ENCODE data around the gene DPYSL5.

DPYSL5 gene

DNA sequence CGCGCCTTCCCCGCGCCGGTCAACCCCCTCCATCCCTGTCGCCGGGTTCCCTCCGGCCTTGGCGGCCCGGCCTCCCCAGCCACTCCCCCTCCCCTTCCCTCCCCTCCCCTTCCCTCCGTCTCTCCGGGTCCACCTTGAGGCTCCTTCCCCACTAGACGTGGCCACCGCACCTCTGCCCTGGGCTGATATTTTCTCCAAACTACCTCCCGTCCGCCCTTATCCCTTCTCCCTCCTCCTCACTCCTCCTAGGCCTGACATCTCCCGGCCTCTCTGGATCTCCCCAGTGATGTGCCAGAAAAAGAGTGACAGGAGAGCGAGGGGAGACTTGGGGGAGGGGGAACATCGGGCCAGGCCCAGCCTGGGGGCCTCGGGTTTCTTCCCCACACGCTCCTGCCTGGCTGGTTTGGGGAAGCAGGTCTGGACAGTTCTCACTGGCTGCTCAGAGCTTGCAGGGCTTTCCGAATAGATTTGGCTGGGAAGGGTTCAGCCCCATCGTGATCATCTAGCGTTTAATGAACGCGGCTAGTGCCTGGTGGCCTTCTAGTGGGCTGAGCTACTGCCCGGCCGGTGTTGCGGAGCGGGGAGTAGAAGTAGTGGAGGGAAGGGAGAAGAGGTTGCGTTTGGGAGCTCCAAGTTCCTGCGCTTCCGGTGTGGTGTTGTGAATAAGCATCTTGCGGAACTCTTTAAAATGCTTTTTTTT lies 123.1 kb downstream of the DPYSL5 start:
- no peak for DNase-seq

DNA sequence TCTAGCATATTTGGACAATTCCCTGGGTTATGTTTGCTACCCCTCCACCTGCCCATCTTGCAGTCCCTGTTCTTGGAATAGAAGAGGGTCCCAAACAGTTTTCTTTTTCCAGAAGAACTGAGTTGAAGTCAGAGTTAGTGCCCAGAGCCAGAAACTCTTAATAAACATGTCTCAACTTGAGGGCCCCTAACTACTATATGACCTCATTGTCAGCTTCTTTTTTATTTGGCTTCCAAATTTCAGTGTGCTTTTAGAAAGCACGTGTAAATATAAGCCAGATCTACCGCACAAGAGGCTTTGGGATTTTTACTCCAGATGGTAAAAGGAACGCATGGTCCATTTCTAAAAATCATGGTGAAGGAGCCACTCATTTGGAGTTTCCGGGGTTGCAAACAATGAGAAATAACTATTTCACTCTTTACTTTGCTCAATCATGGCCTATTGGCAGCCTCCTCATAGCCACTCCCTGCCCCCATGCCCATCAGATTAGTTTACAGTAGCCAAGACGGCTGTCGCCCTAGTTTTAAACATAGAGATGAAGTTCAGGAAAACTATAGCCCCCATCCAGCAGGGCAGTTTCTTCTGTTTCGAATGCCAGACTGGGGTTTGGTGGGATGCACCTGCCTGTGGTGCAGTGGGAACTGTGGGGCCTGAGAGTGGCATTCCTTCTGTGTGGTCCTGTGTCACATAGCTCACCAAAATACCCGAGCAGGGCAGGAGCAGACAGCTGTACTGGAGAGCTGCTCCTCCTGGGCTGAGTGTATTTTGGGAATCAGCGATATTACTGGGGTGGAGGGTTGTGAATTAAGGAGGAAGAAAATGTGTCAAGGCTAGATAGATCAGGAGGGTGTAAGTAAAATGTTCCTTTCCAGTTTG lies 124.2 kb downstream of the DPYSL5 start:
- DNase-seq, result no peak

DNA sequence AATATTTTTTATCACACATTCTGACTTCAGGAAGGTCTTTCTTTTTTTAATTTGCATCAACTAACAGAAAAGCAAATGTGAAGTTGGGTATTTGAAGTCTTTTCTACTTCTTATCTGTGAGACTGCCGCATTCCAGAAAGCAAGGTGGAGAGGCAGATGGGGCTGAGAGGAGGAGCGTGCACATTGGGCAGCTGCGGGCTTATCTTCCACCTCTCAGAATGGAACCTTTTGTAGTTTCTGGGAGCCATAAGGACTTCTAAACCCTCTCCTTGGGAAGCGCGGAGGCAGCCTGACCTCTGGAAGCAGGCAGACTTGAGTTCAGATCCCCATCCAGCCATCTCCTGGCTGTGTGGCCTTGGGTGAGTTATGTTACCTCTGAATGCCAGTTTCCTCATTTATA lies 126.4 kb downstream of the DPYSL5 start:
- DNase-seq, result no peak

DNA sequence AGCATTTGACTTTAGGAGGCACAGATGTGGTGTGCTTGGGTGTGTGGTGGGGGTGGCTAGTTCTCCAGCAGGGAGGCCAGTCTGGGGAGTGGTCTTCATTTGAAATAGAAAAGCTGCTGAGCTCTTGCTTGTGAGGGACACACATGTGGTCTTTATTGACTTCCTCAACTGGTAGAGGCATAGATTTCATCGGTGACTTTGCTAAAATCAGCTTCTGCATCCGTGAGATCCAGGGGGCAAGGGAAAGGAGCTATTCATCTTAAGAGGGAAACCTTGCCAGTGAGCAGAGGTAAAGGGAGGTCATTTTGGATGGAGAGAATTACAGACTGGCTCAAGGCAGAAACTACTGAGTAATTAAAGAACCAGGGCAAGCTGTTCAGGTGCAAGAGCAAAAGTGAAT lies 127.2 kb downstream of the DPYSL5 start:
- no peak for DNase-seq

DNA sequence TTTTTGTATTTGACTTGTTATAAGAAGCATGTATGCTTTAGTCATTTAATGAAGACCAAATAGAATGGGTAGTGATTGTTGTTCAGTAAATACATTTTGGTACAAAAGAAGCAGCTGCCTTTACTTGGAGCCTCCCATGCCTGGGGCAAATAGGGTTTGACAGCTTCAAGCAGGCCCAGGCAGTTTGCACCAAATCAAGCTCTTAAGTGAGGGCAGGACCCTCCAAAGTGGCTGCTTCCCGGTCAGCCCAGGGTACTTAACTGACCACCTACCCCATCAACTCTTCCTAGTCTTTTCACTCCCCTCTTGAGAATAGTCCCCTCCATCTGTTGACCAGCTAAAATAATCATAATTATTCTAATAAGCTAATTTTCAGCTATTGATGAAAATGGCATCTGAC lies 127.7 kb downstream of the DPYSL5 start:
- DNase-seq, result no peak

DNA sequence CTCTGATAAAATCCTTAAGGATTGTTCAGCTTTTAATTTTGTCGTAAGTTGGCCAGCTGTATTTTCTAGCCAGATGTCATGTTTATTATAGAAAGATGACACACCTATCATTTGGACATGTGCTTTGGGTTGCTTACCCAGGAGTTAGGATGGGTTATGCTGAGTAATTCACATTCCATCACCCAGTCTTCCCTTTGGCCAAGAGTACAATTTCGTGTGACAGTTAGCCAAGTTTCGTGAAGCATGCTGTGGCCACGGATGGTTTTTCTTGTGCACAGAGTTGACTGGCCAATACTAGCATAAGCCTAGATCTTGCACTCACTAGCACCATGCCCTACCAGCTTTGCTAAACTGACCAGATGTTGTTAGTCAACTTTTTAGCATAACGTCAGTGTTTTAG lies 128.3 kb downstream of the DPYSL5 start:
- no peak for DNase-seq

DNA sequence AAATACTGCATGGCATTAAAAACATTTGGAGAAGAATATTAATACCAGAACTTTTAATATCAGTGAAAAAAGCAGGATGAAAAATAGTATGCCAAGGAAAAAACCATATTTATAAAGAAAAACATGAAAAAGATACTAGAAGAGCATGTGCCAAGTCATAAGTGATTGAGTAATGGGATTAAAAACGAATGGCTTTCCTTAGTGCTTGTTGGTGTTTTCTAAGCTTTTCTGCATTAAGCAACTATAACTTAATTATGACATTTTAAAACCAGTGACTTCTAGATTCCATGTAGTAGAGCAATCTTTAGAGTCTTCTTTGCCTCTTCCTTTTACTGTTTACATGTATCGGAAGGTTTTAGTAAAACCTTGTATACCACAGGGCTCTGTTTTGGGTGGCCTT lies 129.1 kb downstream of the DPYSL5 start:
- DNase-seq, result no peak

DNA sequence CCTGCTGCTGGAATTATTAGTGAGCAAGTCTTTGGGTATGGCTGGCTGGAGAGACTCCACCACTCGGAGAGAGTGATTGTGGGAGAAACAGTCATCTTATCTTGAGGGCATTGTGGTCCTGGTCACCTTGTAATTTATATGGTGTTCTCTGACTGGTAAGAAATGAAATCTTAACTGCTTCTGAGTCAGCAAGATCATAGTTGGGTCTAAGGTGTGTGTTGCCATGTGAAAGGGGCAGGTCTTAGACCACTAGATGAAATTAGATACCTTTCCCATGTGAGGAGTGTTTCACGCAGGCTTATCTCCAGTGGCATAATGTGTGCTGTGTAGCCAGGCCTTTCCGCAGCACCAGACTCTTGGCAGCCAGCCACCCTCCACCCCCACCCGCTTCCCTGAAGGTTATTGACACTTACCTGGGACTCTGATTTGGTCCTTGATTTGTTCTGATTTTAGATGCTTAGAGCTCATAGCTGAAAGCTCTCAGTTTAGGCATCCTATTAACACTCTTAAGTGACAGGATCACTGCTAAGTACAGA lies 130.2 kb downstream of the DPYSL5 start:
- DNase-seq, result no peak

DNA sequence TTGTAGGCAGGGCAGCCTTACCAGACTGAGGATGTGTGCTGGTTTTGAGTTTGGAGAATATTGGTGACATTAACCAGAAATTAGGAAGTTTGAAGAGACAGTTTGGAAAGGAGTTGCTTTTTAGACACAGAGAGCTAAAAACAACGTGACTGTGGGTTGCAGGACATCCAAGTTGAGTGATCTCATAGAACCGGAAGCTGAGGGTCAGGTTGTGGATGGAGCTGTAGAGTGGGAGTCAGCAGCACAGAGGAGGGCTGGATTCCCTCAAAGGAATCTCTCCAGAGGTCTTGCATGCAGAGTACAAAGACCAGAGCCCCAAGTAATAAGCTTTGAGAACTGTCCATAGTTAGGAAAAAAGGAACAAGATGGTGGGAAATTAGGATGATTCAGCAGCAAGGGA lies 131.8 kb downstream of the DPYSL5 start:
- DNase-seq, result no peak

DNA sequence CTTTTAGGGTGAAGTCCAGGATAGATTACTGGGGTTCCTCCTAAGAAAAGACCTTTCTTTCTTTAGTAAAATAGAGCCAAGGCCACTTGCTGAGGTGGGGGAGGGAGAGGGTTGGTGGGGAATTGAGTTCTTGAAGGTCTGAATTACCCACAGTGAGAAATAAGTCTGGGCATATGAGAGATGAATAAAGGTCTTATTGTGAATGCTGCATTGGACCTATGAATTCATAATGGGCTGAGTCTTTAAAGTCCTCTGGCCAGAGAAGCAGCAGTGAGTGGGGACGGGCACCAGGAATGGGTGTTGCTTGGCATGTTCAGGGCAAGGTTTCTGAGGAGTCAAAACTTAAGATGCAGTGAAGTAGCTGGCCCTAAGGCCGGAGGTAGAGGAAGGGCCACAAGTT lies 133.0 kb downstream of the DPYSL5 start:
- DNase-seq, result no peak

DNA sequence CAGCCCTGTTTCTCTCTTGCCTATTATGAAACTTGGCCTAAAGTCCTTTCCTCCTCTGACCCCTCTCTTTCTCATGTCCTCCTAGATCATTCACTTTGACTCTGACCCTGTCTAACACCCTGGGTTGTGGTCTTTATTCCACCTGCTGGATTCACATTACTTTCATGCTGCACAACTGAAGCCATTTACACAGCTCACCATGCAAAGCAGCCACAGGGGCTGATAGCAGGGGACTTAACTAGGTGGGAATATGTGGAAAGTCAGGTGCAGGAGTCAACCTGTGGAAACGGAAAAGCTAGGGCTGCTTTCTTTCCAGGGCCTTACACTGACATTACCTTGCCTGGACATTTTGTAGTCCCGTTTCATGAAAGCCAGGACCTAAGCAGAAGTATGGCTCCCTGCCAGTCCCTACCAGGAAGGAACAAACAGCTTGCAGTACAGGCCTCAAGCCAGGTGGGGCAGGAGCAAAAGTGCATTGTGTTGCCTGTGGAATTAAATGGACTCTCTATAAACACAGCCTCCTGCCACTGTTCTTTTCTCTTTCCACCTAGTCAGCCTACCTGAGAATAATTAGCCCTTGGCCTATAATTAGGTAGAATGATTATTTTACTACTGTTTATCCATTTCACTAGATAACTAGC lies 134.3 kb downstream of the DPYSL5 start:
- peak; percentile 12 to 15 for DNase-seq

DNA sequence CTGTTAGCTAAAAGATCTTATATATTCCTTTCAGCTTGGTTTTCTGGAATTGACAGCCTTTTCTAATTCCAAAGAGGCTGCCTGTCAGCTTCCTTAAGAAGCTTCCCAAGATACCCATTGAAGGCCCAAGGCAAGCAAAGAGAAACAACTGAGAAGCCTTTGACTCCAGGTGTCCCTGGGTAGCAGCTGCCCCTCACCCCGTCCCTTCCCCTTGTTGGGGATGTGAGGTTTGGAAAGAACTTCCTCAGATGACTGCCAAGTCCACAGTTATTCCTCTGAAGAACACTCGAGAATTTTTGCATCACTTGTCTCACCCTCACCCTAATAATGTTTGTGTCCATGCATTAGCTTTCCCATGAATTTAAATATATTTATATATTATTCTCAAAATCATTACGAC lies 135.8 kb downstream of the DPYSL5 start:
- DNase-seq, result no peak

DNA sequence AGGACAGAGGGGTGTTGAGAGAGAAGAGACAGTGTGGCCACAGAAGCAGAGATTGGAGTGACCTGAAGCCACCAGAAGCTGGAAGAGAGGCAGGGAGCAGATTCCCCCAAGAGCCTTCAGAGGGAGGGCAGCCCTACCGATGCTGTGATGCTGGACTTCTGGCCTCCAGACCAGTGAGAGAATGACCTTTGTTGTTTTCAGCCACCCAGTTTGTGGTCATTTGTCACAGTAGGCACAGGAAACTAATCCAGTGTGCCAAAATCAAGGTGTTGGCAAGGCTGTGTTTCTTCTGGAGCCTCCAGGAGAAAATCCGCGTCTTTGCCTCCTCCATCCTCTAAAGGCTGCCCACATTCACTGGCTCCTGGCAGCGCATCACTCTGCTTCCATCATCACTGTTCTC lies 137.9 kb downstream of the DPYSL5 start:
- DNase-seq, result no peak

DNA sequence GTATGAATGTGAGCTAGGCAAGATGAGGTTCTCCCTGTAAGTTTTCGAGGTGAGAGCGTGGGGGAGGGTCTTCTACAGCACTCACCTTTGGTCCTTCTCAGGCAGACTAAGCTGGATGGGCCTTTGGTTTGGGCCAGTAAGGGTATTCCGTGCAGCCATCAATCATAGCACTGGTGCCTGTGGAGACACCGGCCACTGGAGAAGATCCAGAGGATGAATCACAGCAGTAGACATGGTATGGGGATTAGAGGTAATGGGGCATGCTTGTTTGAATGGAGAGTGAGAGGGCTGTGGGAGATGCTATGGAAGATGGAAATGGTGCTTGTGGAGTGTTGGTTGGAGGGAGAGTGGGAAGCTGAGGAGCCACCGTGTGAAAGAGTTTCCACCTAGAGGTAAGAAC lies 138.6 kb downstream of the DPYSL5 start:
- no peak for DNase-seq

DNA sequence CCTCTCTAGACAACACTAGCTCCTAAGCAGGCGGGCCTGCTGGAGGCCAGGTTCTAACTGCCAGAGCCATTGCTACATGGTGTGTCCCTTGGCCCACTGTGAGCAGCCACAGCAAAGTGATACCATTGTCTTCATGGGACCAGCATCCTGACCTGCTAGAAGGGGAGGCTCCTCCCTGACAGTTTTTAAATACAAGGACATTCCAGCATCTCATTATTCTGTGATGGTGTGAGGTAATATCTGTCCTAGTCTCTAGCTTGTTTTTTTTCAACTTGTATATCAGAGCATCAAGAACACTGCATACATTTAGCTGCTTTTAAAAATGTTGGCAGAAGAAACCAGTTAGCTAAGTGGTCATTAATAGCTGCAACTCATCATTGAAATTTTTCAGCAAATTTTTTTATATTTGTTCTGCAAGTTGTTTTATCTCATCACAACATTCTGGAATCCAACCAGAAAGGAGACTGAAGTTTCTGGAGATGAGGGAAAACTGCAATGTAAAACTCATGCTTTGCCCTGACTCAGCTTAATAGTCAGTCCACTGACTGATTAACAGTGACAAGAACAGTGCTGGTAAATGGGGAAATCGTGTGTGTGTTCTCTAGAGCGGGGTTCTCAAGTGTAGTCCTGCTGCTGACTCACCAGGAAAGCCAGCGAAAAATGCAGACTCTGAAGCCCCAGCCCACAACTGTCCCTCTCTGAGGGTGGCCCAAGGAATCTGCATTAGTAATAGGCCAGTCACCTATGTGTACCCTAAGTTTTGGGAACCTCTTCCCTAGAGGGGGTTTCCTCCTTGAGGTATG lies 140.3 kb downstream of the DPYSL5 start:
- DNase-seq, result no peak

DNA sequence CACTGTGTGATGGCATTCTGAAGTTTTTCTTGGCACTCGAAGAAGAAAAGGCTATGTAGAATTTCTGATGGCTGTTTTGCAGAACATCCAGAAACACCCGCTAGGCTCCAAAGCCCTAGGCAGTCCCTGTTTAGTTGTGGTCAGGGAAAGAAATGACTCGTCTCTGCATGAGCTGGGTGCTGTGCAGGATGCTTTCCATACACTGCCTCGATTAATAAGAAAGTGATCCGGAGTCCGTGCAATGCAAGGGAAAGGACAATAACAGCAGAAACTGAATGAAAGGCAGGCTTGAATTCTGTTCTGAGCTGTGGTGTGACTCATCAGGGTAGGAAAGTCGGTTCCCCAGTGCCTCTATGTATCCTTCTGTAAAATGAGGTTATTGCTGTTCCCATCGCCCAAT lies 141.2 kb downstream of the DPYSL5 start:
- no peak for DNase-seq

DNA sequence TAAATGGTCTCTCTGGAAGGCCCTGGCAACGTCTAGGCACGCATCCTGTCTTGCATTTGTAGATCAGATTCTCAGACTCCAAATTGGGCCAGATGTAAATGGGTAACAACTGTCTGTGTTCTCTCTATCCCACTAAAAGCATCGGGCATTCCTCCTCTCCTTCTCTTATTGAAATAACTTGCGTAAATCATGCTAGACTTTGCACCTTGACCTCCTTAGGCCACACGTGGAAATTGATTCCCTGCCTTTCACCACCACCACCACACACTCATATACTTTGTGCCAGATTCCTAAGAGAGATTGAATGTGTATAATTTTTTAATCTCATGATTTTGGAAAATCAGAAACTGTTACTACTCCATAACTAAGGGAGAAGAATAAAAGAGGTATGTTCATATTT lies 143.8 kb downstream of the DPYSL5 start:
- DNase-seq, result no peak

DNA sequence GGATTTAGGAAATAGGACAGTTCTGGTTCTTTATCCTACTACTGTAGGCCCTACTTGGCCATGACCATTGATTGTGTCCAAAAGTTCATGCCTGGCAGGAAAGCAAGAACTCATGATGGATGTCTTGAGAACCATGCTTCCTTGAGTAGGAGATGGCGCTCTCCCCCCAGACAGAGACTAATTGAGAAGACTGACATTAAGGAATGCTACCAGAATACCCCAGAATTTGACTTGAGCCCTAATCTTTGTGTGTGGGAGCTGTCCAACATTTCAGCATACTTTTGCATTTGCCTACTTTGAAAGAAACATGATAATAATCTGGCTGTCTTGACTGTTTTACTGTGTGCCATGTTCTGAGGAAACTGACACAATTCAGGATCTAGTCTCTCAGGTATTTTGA lies 145.8 kb downstream of the DPYSL5 start:
- DNase-seq, result no peak

DNA sequence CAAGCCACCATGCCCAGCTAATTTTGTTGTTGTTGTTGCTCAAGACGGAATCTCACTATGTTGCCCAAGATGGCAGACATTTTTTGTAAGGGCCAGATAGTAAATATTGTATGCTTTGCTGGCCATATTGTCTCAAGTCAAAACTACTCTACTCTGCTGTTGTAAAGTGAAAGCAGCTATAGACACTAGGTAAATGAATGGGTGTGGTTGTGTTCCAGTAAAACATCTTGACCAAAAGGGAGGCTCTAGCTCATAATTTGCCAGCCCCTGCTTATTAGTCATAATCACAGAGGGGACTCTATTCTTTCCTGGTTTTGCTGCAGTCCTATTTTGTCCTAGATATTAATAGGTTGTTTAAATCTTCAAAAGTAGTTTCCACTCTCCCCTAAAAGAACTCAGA lies 147.1 kb downstream of the DPYSL5 start:
- no peak for DNase-seq

DNA sequence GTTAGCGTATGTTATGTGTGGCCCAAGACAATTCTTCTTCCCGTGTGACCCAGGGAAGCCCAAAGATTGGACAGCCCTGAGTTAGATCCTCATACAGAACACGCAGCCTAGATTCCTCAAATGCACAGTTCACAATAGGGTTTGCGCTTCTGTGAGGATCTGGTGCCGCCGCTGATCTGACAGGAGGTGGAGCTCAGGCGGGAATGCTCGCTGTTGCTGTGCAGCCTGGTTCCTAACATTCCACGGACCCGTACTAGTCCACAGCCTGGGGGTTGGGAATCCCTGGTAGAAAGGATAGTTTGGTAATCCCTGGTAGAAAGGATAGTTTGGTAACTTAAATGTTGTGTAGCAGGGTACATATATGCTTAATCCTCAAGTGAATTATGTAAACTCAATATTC lies 149.5 kb downstream of the DPYSL5 start:
- no peak for DNase-seq

DNA sequence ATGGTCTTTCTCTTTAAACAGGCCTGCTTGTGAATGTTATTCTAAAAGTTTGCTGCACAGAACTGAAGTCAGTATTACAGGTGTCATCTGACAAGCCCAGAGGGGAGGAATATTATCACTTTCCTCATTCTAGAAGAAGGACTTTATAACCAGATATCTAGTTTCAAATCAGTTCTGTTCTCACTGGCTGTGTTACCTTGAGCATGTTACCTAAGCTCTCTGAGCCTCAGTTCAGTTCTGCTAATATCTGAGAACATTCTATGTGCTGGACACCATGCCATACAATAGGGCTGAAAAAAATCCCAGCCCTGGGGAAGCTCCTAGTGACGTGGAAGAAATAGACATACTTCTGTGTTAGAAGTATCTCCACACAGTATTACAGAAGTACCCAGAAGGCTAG lies 150.4 kb downstream of the DPYSL5 start:
- DNase-seq, result no peak
